IMR-90 (cell line): ENCODE data around the gene CCER1.

Experiments used
- BHLHE40 ChIP-seq: fragments of 150-350 bp; IDR thresholded peaks from 2 replicates; pipeline ENCODE4 v1.6.1; 2016; ENCODE audit warnings: mild to moderate bottlenecking, low read depth, low read length
- CEBPB ChIP-seq: IDR thresholded peaks from 2 replicates; pipeline ENCODE4 v1.6.1; 2012; ENCODE audit warnings: low read depth, low read length, improper control_type of control experiment
- MAFK ChIP-seq: IDR thresholded peaks from 2 replicates; pipeline ENCODE4 v1.6.1; 2012; ENCODE audit warnings: low read depth, low read length, improper control_type of control experiment
- POLR2A ChIP-seq: IDR thresholded peaks from 2 replicates; pipeline ENCODE4 v1.6.1; 2012; ENCODE audit warnings: mild to moderate bottlenecking, low read depth, low read length
- RAD21 ChIP-seq: IDR thresholded peaks from 2 replicates; pipeline ENCODE4 v1.6.1; 2012; ENCODE audit warnings: low read length, improper control_type of control experiment
- RCOR1 ChIP-seq: IDR thresholded peaks from 2 replicates; pipeline ENCODE4 v1.6.1; 2012; ENCODE audit warnings: mild to moderate bottlenecking, low read length, improper control_type of control experiment; ENCODE audit not compliant: insufficient replicate concordance
- RFX5 ChIP-seq: IDR thresholded peaks from 2 replicates; pipeline ENCODE4 v1.8.0; 2012; ENCODE audit warnings: low read depth, mild to moderate bottlenecking, low read length, moderate library complexity
- TF ChIP-seq, protein P1 (sequence below): conservative IDR thresholded peaks from 2 replicates; pipeline ENCODE4 v1.5.1; 2012; ENCODE audit warnings: mild to moderate bottlenecking, low read depth, low read length, improper control_type of control experiment

DNA sequence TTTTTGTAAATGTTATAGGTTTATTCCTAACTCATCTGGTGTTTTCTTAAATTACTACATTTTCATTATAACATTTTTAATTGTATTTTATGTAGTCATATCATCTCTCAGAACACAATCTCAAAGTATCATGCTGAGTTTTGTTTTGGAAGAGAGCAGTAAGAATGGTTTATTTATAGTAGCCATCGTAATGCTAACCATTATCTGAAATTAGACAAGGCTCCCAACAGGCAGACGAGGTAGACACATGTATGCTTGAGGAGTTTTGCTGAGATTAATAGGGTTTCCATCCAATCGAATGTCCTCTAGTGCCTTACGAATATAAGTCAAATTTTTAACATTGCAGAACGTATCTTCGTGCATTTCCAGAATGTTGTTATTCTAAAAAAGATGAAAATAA is 9.0 kb upstream of the CCER1 start:
- TF ChIP-seq RAD21 (no peak), CEBPB (no peak), RFX5 (no peak), MAFK (no peak), BHLHE40 (no peak), POLR2A (no peak), RCOR1 (no peak)
- TF ChIP-seq, protein P1, sequence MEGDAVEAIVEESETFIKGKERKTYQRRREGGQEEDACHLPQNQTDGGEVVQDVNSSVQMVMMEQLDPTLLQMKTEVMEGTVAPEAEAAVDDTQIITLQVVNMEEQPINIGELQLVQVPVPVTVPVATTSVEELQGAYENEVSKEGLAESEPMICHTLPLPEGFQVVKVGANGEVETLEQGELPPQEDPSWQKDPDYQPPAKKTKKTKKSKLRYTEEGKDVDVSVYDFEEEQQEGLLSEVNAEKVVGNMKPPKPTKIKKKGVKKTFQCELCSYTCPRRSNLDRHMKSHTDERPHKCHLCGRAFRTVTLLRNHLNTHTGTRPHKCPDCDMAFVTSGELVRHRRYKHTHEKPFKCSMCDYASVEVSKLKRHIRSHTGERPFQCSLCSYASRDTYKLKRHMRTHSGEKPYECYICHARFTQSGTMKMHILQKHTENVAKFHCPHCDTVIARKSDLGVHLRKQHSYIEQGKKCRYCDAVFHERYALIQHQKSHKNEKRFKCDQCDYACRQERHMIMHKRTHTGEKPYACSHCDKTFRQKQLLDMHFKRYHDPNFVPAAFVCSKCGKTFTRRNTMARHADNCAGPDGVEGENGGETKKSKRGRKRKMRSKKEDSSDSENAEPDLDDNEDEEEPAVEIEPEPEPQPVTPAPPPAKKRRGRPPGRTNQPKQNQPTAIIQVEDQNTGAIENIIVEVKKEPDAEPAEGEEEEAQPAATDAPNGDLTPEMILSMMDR, result no peak
